ENCODE data around the gene FSD1. TPM values are rescaled to one million over a fixed set of nuclear protein-coding genes. Genes with fewer than 3 reads are reported as not detected.

FSD1 gene
- total and polyA plus RNA-seq, 9 of the 15 experiments (the other 6 are each of a cell fraction or from before 2014, with no cell fraction given): 0.11 to 1.9 (median 0.94) TPM; not detected in 1

DNA sequence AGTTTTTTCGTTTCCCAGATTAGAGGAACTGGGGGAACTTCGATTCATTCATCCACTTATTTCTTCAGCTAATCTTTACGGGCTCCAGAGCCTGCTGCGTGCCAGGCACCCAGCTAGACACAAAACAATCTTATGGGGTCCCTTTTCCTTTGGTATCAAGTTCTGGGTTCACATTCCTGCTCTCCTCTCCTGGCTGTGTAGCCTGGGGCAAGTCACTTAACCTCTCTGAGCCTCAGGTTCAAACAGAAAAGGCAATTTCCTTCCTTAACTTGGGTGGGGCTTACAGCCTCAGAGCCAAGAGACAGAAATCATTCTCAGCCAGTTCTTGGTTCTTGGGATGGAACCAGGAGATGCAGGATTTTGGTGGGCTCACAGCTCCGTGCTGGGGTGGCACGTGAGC, 19.4 kb upstream of the FSD1 start (continued):
- TF ChIP-seq TRIM25 (IDR thresholded peaks at IDR 0.05; ENCODE audit: borderline replicate concordance): no peak
- TF ChIP-seq MAZ (CRISPR knock-in tag; conservative IDR thresholded peaks at IDR 0.05 in 1 of 2, IDR thresholded peaks at IDR 0.05 in 1 of 2): no peak
- no peak for TF ChIP-seq CHD4 (IDR thresholded peaks at IDR 0.05; ENCODE audit: insufficient read depth, insufficient replicate concordance, low read depth, low read length, poor library complexity, severe bottlenecking)
- 0 out of 4 replicates have a peak, but pooled peaks of 1 of the 2 experiments have one; percentile 30 for TF ChIP-seq RCOR1 (IDR thresholded peaks at IDR 0.05; ENCODE audit: borderline replicate concordance in 1 of 2, low read depth in 2 of 2, low read length in 2 of 2)
- no peak for TF ChIP-seq STAT5A (IDR thresholded peaks at IDR 0.05; ENCODE audit: borderline replicate concordance, low read length)
- TF ChIP-seq E2F8 (IDR thresholded peaks at IDR 0.05; ENCODE audit: low read depth, partially characterized antibody): no peak
- no peak for TF ChIP-seq ZBTB7A (IDR thresholded peaks at IDR 0.05; ENCODE audit: borderline replicate concordance, control insufficient read depth, low read depth, low read length)
- no peak for TF ChIP-seq ATF1 (CRISPR knock-in tag; IDR thresholded peaks at IDR 0.05)
- no peak for TF ChIP-seq ATF1 (tag; IDR thresholded peaks at IDR 0.05)
- TF ChIP-seq PRPF4 (IDR thresholded peaks at IDR 0.05; ENCODE audit: insufficient read depth, low read depth, low read length, poor library complexity, severe bottlenecking): no peak
- no peak for TF ChIP-seq SREBF2 (CRISPR knock-in tag; IDR thresholded peaks at IDR 0.05)
- no peak for TF ChIP-seq THRA (IDR thresholded peaks at IDR 0.05)
- TF ChIP-seq POLR3G (IDR thresholded peaks at IDR 0.05; ENCODE audit: extremely low read depth, insufficient read length, insufficient replicate concordance): no peak
- TF ChIP-seq, protein P1, sequence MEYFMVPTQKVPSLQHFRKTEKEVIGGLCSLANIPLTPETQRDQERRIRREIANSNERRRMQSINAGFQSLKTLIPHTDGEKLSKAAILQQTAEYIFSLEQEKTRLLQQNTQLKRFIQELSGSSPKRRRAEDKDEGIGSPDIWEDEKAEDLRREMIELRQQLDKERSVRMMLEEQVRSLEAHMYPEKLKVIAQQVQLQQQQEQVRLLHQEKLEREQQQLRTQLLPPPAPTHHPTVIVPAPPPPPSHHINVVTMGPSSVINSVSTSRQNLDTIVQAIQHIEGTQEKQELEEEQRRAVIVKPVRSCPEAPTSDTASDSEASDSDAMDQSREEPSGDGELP (CRISPR knock-in tag; IDR thresholded peaks at IDR 0.05; ENCODE audit: borderline replicate concordance): no peak
- peak; percentile 19 to 65; a peak in 1 of 4 replicates for TF ChIP-seq KDM1A (IDR thresholded peaks at IDR 0.05)
- TF ChIP-seq BRD9 (IDR thresholded peaks at IDR 0.05; ENCODE audit: low read depth, partially characterized antibody): peak; percentile 32
- no peak for TF ChIP-seq CC2D1A (IDR thresholded peaks at IDR 0.05)
- no peak for TF ChIP-seq ZNF785 (CRISPR knock-in tag; IDR thresholded peaks at IDR 0.05)
- TF ChIP-seq ADNP (tag; IDR thresholded peaks at IDR 0.05): peak; percentile 49; the same call in 1 of the 2 replicates
- TF ChIP-seq XRCC4 (IDR thresholded peaks at IDR 0.05; ENCODE audit: extremely low read depth, insufficient read depth, insufficient read length): no peak
- TF ChIP-seq SREBF1 (IDR thresholded peaks at IDR 0.05; ENCODE audit: borderline replicate concordance, low read depth, low read length): no peak
- TF ChIP-seq NCOA6 (IDR thresholded peaks at IDR 0.05): no peak
- no peak for TF ChIP-seq PURB (CRISPR knock-in tag; IDR thresholded peaks at IDR 0.05; ENCODE audit: low read depth)
